ENCODE results near the gene KCND2.

DNA sequence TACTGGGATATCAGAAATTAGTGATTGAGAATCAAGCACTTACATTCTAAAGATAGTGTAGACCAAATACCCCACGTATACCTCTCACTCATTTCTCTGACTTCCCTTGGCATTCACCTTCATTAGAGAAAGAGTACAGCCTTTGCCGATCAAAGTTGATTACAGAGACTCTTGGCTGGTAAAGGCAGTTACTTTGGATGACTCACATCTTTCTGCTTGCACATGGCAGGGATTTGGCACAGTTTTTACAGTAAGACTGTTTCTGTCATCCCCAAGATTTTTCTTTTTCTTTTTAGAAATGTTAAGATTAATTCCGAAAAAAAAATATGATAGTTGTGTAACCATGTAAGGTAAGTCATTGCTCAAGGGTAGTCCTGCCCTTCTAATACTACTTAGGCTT is 442.0 kb downstream of the KCND2 start:
- TF ChIP-seq, protein P1, sequence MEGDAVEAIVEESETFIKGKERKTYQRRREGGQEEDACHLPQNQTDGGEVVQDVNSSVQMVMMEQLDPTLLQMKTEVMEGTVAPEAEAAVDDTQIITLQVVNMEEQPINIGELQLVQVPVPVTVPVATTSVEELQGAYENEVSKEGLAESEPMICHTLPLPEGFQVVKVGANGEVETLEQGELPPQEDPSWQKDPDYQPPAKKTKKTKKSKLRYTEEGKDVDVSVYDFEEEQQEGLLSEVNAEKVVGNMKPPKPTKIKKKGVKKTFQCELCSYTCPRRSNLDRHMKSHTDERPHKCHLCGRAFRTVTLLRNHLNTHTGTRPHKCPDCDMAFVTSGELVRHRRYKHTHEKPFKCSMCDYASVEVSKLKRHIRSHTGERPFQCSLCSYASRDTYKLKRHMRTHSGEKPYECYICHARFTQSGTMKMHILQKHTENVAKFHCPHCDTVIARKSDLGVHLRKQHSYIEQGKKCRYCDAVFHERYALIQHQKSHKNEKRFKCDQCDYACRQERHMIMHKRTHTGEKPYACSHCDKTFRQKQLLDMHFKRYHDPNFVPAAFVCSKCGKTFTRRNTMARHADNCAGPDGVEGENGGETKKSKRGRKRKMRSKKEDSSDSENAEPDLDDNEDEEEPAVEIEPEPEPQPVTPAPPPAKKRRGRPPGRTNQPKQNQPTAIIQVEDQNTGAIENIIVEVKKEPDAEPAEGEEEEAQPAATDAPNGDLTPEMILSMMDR (IDR thresholded peaks at IDR 0.05) = no peak
- no peak for TF ChIP-seq POLR2A (IDR thresholded peaks at IDR 0.05)

All from testis (tissue), 2 donors.